ENCODE measurements around the gene TMEM8B. TPM values are rescaled to one million over a fixed set of nuclear protein-coding genes. Genes with fewer than 3 reads are reported as not detected.

The TMEM8B gene
- total RNA-seq, 2 donors from 2014 or later = 16.1 to 18.5 TPM

GRCh38 chr9:35854091-35854762 is 25.2 kb downstream of the TMEM8B start:
- peak; percentile 26 for DNase-seq (ENCODE audit: low spot score)
- intact Hi-C loops (cut with DNase I) = no loop called here

- intact Hi-C loops (cut with DNase I) = no loop called here
- DNase-seq (ENCODE audit: low spot score) = no peak
These were observed 27.2 kb downstream of the TMEM8B start for GRCh38 chr9:35856206-35856605.

- peak; percentile 43 for DNase-seq (ENCODE audit: low spot score)
- intact Hi-C loops (cut with DNase I) = no loop called here
These were observed 27.9 kb downstream of the TMEM8B start for GRCh38 chr9:35856882-35857281.

GRCh38 chr9:35858458-35858857 is 29.4 kb downstream of the TMEM8B start:
- peak; percentile 30 for DNase-seq (ENCODE audit: low spot score)
- intact Hi-C loops (cut with DNase I) = no loop called here

GRCh38 chr9:35859310-35859989 is 30.4 kb downstream of the TMEM8B start:
- DNase-seq (ENCODE audit: low spot score) = peak; percentile 79
- intact Hi-C loops (cut with DNase I) = no loop called here

- intact Hi-C loops (cut with DNase I) = no loop called here
- DNase-seq (ENCODE audit: low spot score) = peak; percentile 49
These were observed 30.9 kb downstream of the TMEM8B start for GRCh38 chr9:35859990-35860339.

- no peak for DNase-seq (ENCODE audit: low spot score)
These were observed 32.3 kb downstream of the TMEM8B start for GRCh38 chr9:35861161-35861897.

GRCh38 chr9:35862328-35862727 is 33.3 kb downstream of the TMEM8B start:
- intact Hi-C loops (cut with DNase I) = no loop called here

More at GRCh38 chr9:35861161-35861897, 32.3 kb downstream of the TMEM8B start:
- intact Hi-C loops (cut with DNase I) = no loop called here

GRCh38 chr9:35863583-35863982 is 34.6 kb downstream of the TMEM8B start:
- no peak for DNase-seq (ENCODE audit: low spot score)
- intact Hi-C loops (cut with DNase I) = no loop called here

More at GRCh38 chr9:35862328-35862727, 33.3 kb downstream of the TMEM8B start:
- DNase-seq (ENCODE audit: low spot score) = no peak

GRCh38 chr9:35864695-35865255 is 35.7 kb downstream of the TMEM8B start:
- DNase-seq (ENCODE audit: low spot score) = no peak
- intact Hi-C loops (cut with DNase I) = no loop called here

- no peak for DNase-seq (ENCODE audit: low spot score)
These were observed 38.5 kb downstream of the TMEM8B start for GRCh38 chr9:35867538-35867937.

GRCh38 chr9:35868933-35869332 is 39.9 kb downstream of the TMEM8B start:
- DNase-seq (ENCODE audit: low spot score) = no peak
- intact Hi-C loops (cut with DNase I) = no loop called here

More at GRCh38 chr9:35867538-35867937, 38.5 kb downstream of the TMEM8B start:
- intact Hi-C loops (cut with DNase I) = no loop called here

GRCh38 chr9:35869621-35870216 is 40.7 kb downstream of the TMEM8B start:
- intact Hi-C loops (cut with DNase I) = no loop called here
- DNase-seq (ENCODE audit: low spot score) = peak; percentile 55

GRCh38 chr9:35870351-35870923 is 41.4 kb downstream of the TMEM8B start, which contains the start of gene OR13J1:
Gene OR13J1 (minus strand): TSS chr9:35870401. CDS start chr9:35870401, 0 bp downstream.
- intact Hi-C loops (cut with DNase I) = no loop called here
- no peak for DNase-seq (ENCODE audit: low spot score)

GRCh38 chr9:35871545-35871944 is 42.5 kb downstream of the TMEM8B start:
- intact Hi-C loops (cut with DNase I) = no loop called here
- no peak for DNase-seq (ENCODE audit: low spot score)

GRCh38 chr9:35872505-35872904 is 43.5 kb downstream of the TMEM8B start:
- intact Hi-C loops (cut with DNase I) = no loop called here
- no peak for DNase-seq (ENCODE audit: low spot score)

- intact Hi-C loops (cut with DNase I) = loop anchor here in 1 of 2 donors (5.0 kb wide), 1 partner anchor 90 kb away; the partner anchor contains the start of gene NPR2
- peak; percentile 94 for DNase-seq (ENCODE audit: low spot score)
These were observed 53.3 kb downstream of the TMEM8B start for GRCh38 chr9:35882263-35882848.

- intact Hi-C loops (cut with DNase I) = loop anchor here in 1 of 2 donors (5.0 kb wide), 1 partner anchor 91 kb away; the partner anchor contains the start of gene NPR2
- no peak for DNase-seq (ENCODE audit: low spot score)
These were observed 54.0 kb downstream of the TMEM8B start for GRCh38 chr9:35882996-35883395.
